Measurements from ENCODE around the gene CSF2RB. TPM values are rescaled to one million over a fixed set of nuclear protein-coding genes. Genes with fewer than 3 reads are reported as not detected.

The CSF2RB gene
- total RNA-seq, 1 experiment from 2014 or later: not detected

DNA sequence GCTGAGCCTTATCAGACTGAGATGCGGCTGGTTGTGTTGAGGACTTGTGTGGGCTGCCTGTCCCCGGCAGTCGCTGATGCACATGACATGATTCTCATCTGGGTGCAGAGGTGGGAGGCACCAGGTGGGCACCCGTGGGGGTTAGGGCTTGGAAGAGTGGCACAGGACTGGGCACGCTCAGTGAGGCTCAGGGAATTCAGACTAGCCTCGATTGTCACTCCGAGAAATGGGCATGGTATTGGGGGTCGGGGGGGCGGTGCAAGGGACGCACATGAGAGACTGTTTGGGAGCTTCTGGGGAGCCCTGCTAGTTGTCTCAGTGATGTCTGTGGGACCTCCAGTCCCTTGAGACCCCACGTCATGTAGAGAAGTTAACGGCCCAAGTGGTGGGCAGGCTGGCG, 25.5 kb downstream of the CSF2RB start:
- H3K56ac ChIP-seq (ENCODE audit: insufficient read length, low read depth, low read length): no peak overlapping the region
- no peak overlapping the region for H4K8ac ChIP-seq (replicated peaks; ENCODE audit: insufficient read length, low read depth, low read length)
- H3K27ac Mint-ChIP-seq: no peak overlapping the region
- H3K4me1 ChIP-seq (ENCODE audit: insufficient read depth, low read length): no peaks in the 10 kb centered on the region
- no peaks in the 10 kb centered on the region for H3K79me2 ChIP-seq (ENCODE audit: insufficient read depth, low read length)
- H2AFZ ChIP-seq (ENCODE audit: low read length): no peak overlapping the region
- H3K4me2 ChIP-seq (ENCODE audit: insufficient read depth, insufficient read length, low read length): no peak overlapping the region
- H3K4me3 Mint-ChIP-seq: no peak overlapping the region
- no peak overlapping the region for H3K23ac ChIP-seq (ENCODE audit: insufficient read length, low read depth, low read length)
- H2BK20ac ChIP-seq (ENCODE audit: low read depth, low read length, poor library complexity, severe bottlenecking): no peak overlapping the region
- H2BK12ac ChIP-seq (ENCODE audit: insufficient read length, low read depth, low read length): no peak overlapping the region
- no peak overlapping the region for H2BK5ac ChIP-seq (ENCODE audit: insufficient read length, low read length)
- no peak overlapping the region; the same call in 1 of the 2 replicates for H3K14ac ChIP-seq (ENCODE audit: insufficient read depth, low read length)
- TF ChIP-seq, protein P1, sequence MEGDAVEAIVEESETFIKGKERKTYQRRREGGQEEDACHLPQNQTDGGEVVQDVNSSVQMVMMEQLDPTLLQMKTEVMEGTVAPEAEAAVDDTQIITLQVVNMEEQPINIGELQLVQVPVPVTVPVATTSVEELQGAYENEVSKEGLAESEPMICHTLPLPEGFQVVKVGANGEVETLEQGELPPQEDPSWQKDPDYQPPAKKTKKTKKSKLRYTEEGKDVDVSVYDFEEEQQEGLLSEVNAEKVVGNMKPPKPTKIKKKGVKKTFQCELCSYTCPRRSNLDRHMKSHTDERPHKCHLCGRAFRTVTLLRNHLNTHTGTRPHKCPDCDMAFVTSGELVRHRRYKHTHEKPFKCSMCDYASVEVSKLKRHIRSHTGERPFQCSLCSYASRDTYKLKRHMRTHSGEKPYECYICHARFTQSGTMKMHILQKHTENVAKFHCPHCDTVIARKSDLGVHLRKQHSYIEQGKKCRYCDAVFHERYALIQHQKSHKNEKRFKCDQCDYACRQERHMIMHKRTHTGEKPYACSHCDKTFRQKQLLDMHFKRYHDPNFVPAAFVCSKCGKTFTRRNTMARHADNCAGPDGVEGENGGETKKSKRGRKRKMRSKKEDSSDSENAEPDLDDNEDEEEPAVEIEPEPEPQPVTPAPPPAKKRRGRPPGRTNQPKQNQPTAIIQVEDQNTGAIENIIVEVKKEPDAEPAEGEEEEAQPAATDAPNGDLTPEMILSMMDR (conservative IDR thresholded peaks at IDR 0.05): no peak
- H4K5ac ChIP-seq (ENCODE audit: insufficient read length, low read depth, low read length): no peak overlapping the region
- no peak overlapping the region for H4K91ac ChIP-seq (ENCODE audit: insufficient read length, low read depth, low read length)
- peaks cover 3 to 11% of the 10 kb centered on the region in 2 experiments for H3K4me1 Mint-ChIP-seq
- no peak overlapping the region for H3T11ph ChIP-seq (ENCODE audit: low read length)
- WGBS (ENCODE audit: extremely low coverage, insufficient read length, low lambda C conversion rate): no CpG with 5 or more reads among the region's 13 CpGs
- no peak overlapping the region for H2BK15ac ChIP-seq (ENCODE audit: low read depth, low read length)
- no peak overlapping the region for H3K9ac ChIP-seq (ENCODE audit: extremely low read depth, insufficient read length, low read length)
- peaks cover 11% of the 10 kb centered on the region for H3K27me3 Mint-ChIP-seq (ENCODE audit: low read depth)
- H3K79me1 ChIP-seq (ENCODE audit: insufficient read depth, low read depth, low read length, poor library complexity, severe bottlenecking): no peaks in the 10 kb centered on the region
- H3K23me2 ChIP-seq (ENCODE audit: insufficient read length, low read depth, low read length, poor library complexity, severe bottlenecking): no peaks in the 10 kb centered on the region
- H3K27me3 ChIP-seq (ENCODE audit: insufficient read depth, low read length): no peaks in the 10 kb centered on the region
- DNase-seq: no peak
- no peak overlapping the region for H2AK5ac ChIP-seq (ENCODE audit: insufficient read length, low read length)
- H3K36me3 Mint-ChIP-seq (ENCODE audit: insufficient read depth in 1 of 3, low read depth in 3 of 3): peaks cover 0 to 4% (median 0%) of the 10 kb centered on the region in 3 experiments; a peak in 2 of 7 replicates
- no peaks in the 10 kb centered on the region for H4K20me1 ChIP-seq (ENCODE audit: control insufficient read depth, insufficient read depth, insufficient read length)
- H3K18ac ChIP-seq (ENCODE audit: insufficient read length, low read depth, low read length): no peak overlapping the region
- H3K27ac ChIP-seq (ENCODE audit: insufficient read length, low read depth, low read length): no peak overlapping the region
- no peak overlapping the region for H2BK120ac ChIP-seq (ENCODE audit: low read depth, low read length, poor library complexity, severe bottlenecking)
- no peak overlapping the region for H3K4ac ChIP-seq (ENCODE audit: low read depth, low read length)
- H3K9me3 ChIP-seq (ENCODE audit: control insufficient read depth, low read depth, low read length): no peaks in the 10 kb centered on the region
- no peaks in the 10 kb centered on the region; a peak in 2 of 5 replicates for H3K9me3 Mint-ChIP-seq
